Measurements from ENCODE around the gene KPNA4.
"Not testable (repeated sequence)": the region's sequence is repeated elsewhere in the genome, so short reads cannot be mapped to it uniquely, and the experiment has no call there.

KPNA4 gene

DNA sequence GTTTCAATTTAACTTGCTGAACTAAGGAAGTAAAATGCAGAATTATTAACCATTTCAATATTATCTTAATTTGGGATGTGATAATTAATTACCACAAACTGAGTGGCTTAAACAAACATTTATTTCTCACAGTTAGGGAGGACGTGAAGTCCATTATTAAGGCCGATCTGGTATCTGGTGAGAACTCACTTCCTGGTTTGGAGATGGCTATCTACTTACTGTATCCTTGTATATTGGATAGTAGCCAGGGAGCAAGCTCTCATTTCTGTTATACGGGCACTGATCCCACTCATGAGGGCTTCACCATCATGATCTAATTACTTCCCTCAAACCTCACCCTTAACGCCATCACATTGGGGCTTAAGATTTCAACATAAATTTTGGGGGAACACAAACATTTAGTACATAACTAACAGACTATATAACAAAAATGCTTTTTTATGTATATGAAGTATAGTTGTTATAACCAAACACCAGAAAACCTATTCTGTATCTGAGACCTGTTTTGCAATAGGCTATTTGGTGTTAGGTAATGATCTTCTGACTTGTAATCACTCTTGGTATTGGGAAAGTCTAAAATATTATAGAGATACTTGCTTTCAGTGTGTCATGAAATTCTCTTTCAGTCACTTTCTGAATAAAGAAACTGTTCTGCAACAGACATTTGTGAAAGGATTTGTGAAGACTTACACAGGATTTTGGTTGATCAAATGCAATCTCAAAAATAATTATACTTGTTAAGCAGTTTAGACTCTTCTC, 4.7 kb upstream of the KPNA4 start:
- no peak for DNase-seq (ENCODE audit: low spot score)

DNA sequence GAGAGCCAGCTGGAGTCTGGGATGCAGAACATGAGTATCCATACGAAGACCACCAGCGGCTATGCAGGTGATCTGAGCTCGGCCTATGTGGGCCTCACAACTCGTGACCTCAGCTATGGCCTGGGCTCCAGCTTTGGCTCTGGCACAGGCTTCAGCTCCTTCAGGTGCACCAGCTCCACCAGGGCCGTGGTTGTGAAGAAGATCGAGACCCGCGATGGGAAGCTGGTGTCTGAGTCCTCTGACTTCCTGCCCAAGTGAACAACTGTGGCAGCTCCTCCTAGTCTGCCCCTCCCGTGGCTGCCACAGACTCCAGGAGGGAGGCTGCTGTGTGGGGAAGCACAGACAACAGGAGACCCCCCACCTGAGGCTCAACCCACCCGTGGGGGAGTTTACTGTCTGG, 3.6 kb upstream of the KPNA4 start:
- no peak for DNase-seq (ENCODE audit: low spot score)

DNA sequence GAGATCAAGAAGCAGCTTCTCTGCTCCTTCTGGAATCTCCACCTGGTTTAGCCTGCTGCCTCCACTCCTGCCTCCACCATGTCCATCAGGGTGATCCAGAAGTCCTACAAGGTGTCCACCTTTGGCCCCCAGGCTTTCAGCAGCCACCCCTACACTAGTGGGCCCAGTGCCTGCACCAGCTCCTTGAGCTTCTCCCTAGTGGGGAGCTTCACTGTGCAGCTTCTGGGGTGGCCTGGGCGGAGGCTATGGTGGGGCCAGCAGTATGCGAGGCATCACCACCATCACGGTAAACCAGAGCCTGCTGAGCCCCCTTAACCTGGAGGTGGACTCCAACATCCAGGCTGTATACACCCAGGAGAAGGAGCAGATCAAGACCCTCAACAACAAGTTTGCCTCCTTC, 2.4 kb upstream of the KPNA4 start:
- no peak for DNase-seq (ENCODE audit: low spot score)

DNA sequence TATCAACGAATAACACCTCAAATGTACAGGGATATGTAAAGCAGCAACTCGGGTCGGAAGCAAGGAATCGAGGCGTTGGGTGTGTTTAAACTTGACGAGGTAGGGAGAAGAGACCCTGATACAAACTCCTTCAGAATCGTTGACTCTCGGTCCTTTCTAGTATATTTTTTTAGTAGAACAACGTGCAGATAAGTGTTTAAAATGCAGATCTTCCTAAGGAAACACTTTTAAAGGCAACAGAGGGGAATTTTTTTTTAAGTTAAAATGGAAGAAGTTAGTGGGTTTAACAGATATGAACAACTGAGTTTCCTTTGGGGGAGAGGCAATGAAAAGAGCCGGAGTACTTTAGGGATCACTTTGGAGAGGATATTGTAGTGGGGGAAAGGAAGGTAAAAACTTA, 1.1 kb upstream of the KPNA4 start:
- no peak for DNase-seq (ENCODE audit: low spot score)

DNA sequence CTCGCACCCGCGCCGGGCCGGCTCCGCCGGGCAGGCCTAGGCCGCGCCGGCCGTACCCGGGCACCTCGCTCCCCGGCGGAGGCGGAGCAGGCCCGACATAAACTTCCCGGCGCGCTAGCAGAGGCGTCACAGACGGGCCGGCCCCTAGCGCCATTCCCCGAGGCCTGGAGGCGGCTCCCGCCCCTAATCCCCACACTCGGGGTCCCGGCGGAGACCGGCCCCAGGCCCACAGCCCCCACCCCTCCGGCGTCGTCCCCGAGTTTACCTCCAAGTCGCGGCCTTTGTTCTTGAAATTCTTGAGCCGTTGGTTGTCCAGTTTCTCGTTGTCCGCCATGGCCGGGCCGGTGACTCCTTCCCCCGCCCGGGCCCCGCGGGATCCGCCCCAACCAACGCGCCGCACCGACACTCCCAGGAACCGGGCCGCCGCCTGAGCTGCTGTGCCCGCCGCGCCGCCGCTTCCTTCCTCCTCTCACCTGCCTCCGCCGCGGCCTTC, 376 bp downstream of the KPNA4 start:
- DNase-seq (ENCODE audit: low spot score), result no peak

DNA sequence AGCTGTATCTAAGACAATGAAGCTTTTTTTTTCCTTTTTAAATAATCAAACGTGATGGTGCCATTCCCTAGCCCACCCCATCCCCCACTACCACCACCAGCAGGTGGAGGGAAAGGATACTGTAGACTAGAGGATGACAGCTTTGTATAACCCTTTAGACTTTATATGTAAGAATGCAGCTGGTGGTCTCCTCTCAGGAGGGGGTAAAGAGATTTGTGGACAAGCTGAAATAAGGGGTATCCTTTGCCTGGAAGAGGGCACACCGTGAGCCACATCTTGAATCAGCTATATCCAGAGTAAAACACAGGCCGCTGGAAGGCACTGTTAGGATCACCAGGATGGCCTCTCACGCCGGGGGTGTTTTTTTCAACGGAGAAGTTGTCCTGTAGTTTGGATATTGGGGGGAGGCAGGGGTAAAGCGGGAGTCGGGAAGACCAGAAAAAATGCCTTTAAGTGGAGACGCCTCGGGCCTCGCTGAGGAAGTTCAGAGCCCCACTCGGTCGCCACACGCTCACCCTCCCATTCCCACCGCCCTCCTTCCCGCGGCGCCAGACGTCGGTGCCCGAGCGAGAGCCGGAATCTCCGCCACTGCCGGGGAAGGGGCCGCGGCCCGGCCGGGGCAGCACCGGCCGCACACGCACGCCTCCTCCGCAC, 986 bp downstream of the KPNA4 start:
- DNase-seq (ENCODE audit: low spot score), result peak; percentile 16

DNA sequence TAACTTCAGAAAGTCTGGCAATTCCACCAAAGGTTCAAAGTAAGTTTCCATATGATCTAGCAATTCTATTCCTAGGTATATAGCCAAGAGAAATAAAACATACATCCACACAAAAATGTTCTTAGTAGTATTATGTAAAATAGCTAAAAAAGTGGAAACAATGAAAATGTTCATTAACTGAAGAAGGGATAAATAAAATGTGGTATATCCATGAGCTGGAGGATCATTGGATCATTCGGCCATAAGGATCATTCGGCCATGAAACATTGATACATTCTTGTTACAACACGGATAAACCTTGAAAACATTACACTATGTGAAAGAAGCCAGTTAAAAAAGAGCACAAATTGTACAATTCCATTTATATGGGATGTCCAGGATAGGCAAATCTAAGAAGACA, 2.4 kb downstream of the KPNA4 start:
- DNase-seq (ENCODE audit: low spot score), result no peak

DNA sequence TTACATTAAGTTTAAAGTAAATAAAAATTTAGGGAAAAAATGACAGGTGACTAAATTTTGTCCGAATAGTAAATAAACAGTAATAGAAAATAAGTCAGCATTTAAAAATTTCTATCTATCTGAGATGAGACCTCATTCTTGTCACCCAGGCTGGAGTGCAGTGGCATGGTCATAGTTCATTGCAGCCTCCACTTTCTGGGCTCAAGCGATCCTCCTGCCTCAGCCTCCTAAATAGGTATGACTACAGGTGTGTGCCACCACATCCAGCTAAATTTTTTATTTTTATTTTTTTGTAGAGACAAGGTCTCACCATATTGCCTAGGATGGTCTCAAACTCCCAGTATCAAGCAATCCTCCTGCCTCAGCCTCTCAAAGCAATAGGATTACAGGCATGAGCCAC, 7.8 kb downstream of the KPNA4 start:
- no peak for DNase-seq (ENCODE audit: low spot score)

DNA sequence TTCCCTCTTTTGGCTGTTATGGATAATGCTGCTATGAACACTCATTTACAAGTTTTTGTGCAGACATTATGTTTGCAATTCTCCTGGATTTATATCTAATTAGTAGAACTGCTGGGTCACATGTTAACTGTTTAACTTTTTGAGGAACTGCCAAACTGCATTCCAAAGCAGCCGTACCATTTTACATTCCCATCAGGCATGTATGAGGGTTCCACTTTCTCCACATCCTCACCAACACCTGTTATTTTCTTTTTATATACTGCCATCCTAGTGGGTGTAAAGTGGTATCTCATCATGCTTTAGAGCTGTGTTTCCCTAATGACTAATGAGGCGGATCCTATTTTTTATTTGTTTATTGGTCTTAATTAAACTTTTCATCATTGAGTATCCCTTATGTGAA, 9.2 kb downstream of the KPNA4 start:
- DNase-seq (ENCODE audit: low spot score), result no peak

DNA sequence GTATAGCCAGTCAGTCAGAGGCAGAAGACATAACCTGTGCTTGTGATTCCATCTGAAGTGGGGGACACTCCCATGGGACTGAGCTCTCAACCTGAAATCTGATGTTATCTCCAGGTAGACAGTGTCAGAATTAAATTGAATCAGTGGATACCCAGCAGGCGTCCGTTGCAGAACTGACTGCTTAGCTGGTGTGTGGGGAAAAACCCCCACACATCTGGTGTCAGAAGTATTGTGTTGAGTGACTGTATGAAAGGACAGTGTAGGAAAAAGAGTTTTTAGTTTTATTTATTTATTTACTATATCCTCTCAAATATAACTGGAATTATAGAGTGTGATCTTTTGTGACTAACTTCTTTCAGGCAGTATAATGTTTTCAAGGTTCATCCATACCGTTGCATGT, 10.4 kb downstream of the KPNA4 start:
- no peak for DNase-seq (ENCODE audit: low spot score)

DNA sequence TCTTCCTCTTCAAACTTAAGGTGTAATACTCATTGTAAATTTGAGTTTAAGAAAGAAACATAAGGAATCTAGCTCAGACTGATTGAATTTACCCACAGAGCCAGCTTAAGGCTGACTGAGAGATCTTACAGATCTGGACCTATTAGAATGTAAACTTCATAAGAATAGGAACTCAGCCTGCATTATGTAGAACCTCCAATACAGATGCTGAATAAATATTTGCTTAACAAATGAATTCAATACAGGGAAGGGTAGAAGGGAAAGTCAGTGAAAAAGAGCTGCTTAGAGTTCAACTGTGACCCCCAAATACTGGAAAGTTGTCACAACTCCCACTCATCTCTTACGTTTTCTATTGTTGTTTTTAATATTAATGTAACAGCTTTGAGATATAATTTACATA, 11.5 kb downstream of the KPNA4 start:
- DNase-seq (ENCODE audit: low spot score), result no peak

DNA sequence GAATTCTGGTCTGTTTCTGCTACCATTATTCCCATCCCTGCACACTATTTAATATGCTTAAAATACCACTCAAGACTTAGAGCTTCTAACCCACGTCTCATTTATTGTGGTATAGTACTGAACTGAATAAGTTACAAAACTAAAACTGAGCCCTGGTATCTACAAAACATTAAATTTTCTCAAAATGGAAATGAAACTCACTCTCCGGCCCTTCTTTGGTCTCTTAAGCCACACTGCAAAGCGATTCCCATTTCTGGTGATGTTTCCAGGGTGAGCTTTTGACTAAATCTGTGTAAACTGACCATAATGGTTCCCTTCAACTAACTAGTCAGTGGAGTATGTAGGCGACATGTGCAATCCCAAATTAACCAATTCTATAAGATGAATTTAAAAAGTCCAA, 18.6 kb downstream of the KPNA4 start:
- no peak for DNase-seq (ENCODE audit: low spot score)

DNA sequence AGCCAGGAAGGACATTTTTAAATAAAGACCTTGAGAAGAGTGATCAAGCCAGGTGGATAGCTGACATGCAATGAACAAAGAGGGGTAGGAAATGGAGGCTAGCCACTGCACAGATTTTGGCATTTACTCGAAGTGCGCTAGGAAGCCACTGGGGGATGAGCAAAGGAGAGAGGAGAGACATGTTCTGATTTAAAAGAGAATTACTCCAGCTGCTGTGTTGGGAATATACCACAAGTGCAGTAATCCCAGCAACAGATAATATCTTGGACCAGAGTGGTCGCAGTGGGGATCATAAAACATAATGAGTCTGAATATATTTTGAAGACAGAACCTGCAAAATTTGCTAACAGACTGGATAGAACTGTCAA, 19.9 kb downstream of the KPNA4 start:
- DNase-seq (ENCODE audit: low spot score), result no peak

DNA sequence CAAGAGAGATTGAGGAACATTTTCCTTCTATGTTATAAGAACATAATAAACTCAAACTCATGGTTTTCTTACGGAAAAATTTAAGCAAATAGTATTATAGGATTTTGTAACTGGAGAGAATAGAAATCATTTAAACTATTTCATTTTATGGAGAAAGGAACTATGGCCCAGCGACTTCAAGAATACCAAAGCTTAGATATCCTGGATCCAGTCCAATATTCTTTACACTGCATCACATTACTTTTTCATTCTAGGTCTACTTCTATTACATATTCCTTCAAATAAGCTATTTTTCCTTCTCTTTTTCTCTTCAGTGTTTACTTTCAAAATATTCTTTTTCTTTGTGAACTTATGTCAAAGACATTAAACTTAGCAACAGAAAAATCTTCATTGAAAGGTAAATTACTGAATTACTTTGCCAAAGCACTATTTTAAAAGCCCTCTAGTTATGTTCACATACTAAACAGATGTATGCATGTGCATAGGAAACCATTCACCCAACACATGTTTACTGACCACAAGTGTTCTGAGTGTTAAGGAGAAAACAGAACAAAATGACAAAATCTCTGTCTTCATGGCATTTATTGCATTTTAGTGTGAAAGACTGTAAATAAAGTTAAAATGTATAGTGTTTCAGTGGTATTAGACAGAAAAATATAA, 20.4 kb downstream of the KPNA4 start:
- DNase-seq (ENCODE audit: low spot score), result no peak

DNA sequence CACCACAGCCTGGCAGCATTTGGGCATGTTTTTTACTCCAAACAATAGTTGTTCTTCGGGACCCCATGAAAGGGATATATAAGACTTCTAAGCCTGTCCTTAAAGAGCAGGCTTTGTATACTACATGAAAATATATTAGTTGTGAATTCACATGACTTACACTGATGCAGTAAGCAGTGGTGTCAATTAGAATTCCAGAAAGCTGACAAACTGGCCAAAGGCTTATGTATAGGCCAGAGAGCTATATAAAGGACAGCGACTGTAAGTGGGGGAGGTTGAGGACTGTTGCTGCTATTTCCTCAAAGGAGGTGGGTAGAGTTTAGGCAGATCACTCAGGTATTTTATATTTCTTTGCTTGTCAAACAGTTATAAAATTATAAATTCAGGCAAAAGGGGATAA, 24.8 kb downstream of the KPNA4 start:
- no peak for DNase-seq (ENCODE audit: low spot score)

DNA sequence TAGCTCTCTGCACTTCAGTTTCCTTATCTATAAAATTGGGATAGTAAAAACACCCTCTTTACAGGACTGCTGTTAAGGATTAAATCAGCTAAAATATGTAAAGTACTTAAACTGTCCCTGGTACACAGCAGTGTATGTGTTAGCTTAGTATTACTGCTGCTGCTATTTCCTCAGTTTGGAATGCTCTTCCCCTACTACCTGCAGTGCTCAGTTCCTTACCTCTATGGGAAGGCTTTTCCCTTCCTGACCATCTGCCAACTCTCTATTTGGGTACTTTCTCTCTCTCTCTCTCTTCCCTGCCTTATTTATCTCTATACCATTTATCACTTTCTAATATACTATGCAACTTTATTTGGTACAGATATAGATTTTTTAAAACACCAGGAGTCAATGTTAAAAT, 26.5 kb downstream of the KPNA4 start:
- DNase-seq (ENCODE audit: low spot score), result no peak

DNA sequence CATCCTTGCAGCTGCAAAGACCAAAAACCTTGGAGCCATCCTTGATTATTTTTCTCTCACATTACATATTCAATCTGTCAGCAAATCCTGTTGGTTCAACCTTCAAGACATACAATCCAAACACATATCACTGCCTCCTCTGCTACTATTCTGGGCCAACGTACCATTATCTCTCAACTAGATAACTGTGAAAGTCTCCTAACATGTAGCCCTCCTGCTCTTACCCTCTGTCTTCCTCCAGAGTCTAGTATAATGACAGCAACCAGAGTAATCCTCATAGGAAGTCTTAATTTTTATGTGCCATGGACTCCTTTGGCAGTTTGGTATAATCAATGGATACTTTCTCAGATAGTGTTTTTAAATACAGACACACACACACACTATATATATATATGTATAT, 27.6 kb downstream of the KPNA4 start:
- DNase-seq (ENCODE audit: low spot score), result no peak

DNA sequence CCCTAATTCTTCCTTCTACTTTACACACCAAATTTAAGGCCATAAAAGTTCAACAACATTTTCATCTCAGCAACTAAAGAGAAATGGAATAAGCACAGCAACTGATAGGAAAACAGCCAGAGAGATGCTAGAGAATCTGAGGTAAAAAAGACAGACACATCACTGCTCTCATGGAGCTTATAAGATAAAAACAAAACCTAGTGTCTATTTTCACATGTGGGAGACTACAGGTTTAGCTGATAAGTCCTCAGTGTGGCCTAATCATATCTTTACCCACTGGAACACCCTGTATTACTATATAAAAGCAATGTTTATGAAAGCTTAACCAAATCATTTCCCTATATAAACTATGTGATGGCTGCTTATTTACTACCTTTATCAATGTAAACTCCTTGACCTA, 33.0 kb downstream of the KPNA4 start:
- no peak for DNase-seq (ENCODE audit: low spot score)

DNA sequence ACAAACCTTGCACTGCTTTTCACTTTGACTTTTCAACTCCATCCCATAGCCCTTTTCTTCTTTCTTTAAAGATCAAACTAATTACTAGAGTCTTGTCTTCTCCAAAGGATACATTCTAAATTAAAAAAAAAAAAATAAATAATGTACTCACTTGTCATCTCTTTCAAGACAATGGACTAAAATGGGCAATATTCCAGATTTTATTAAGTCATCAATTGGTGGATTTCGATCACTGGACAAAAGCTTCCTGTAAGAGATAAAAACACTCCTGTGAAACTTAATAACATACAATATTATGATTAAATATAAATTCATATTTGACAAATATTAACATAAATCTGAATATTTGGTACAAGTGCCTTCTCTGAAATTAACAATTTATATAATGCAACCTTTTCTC, 34.1 kb downstream of the KPNA4 start:
- DNase-seq (ENCODE audit: low spot score), result no peak

DNA sequence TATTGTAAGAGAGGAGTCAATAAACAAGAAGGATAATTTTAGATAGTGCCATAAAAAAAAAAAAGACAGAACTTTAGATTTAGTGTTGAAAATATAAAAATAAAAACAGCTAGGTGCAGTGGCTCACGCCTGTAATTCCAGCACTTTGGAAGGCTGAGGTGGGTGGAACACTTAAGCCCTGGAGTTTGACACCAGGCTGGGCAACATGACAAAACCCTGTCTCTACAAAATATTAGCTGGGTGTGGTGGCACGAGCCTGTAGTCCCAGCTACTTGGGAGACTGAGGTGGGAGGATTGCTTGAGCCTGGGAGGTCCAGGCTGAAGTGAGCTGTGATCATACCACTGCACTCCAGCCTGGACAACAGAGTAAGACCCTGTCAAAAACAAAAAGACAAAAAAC, 49.0 kb downstream of the KPNA4 start:
- not testable (repeated sequence) for DNase-seq (ENCODE audit: low spot score)

DNA sequence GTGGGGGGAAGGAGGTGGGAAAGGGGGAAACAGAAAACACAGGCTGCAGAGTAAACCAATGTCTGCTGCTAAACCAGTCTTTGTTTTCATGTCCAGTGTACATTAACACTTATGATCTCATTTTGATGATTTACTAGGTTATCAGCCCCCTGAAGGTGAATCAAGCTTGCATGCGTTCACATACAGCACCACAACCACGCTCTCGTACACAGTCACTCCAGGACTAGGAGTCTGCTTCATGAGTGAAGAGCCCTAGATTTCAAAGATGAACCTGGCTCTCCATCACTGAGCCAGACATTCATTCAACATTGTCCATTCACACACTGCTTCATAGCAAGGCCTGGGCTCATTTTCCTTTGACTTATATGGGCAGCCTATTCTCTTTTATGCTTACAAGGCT, 64.0 kb downstream of the KPNA4 start:
- no peak for DNase-seq (ENCODE audit: low spot score)

DNA sequence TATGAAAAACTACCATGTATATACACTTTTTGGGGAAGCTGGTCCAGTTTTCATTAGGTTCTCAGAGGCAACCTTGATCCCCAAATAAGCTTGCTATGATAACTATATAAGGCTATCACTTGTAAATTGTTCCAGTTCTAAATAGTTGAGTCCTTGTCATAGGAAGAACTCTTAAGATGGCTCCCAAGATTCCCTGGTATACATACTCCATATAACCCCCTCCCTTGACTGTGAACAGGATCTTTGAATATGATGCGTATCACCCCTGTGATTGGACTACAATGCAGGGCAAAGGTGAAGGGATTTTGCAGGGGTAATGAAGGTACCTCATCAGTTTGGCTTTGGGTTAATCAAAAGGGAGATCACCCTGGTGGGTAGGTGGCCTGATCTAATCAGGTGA, 67.2 kb downstream of the KPNA4 start:
- no peak for DNase-seq (ENCODE audit: low spot score)

DNA sequence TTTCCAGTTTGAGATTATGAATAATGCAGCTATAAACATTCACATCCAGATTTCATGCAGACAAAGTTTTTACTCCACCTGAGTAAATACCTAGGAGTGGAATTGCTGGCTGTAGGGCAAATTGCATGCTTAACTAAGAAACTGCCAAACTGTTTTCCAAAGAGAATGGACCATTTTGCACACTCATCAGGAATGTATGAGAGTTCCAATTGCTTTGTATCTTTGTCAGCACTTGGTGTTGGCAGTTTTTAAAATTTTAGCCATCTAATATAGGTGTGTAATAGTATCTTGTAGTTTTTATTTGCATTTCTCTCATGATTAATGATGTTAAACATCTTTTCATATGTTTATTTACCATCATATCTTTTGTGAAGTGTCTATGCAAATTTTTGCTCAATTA, 75.2 kb downstream of the KPNA4 start:
- DNase-seq (ENCODE audit: low spot score), result no peak

Measured in pons (tissue), 1 donor.